Osteoblast (primary cell): Measurements from ENCODE around the gene TLCD1. TPM values are rescaled to one million over a fixed set of nuclear protein-coding genes. Genes with fewer than 3 reads are reported as not detected.

ENCODE experiments used
- DNase-seq: peaks from one replicate; pipeline ENCODE4 v3.0.0; 2011; ENCODE audit warnings: low spot score, mixed read lengths; ENCODE audit not compliant: insufficient read length; ENCODE audit errors: missing footprints
- H2AFZ ChIP-seq: 2 replicates; pipeline ENCODE4 v1.6.0; 2011; ENCODE audit warnings: mild to moderate bottlenecking, low read length
- H3K27ac ChIP-seq: 2 replicates; pipeline ENCODE4 v1.5.1; 2011; ENCODE audit warnings: mild to moderate bottlenecking, low read depth, low read length, moderate library complexity
- H3K27me3 ChIP-seq: 2 replicates; pipeline ENCODE4 v1.6.0; 2012; ENCODE audit warnings: mild to moderate bottlenecking, control low read depth, inconsistent platforms, low read length, moderate library complexity; ENCODE audit not compliant: insufficient read depth
- H3K36me3 ChIP-seq: 2 replicates; pipeline ENCODE4 v1.5.1; 2011; ENCODE audit warnings: mild to moderate bottlenecking, low read length, control low read depth, moderate library complexity; ENCODE audit not compliant: insufficient read depth
- H3K4me1 ChIP-seq: 2 replicates; pipeline ENCODE4 v1.5.1; 2011; ENCODE audit warnings: mild to moderate bottlenecking, low read length, control low read depth, moderate library complexity; ENCODE audit not compliant: insufficient read depth
- H3K4me2 ChIP-seq: 2 replicates; pipeline ENCODE4 v1.6.0; 2011; ENCODE audit warnings: mild to moderate bottlenecking, low read length; ENCODE audit not compliant: insufficient read depth
- H3K4me3 ChIP-seq: fragments of 200-600 bp; sonication (generic); 3 replicates; pipeline ENCODE4 v1.5.1; 2012; ENCODE audit warnings: mild to moderate bottlenecking, low read length, inconsistent platforms; ENCODE audit not compliant: insufficient read depth
- H3K79me2 ChIP-seq: 2 replicates; pipeline ENCODE4 v1.6.0; 2012; ENCODE audit warnings: mild to moderate bottlenecking, low read length, control low read depth, inconsistent platforms; ENCODE audit not compliant: insufficient read depth
- H3K9me3 ChIP-seq: 2 replicates; pipeline ENCODE4 v1.5.1; 2011; ENCODE audit warnings: low read depth, low read length, control low read depth
- H4K20me1 ChIP-seq: 2 replicates; pipeline ENCODE4 v1.6.0; 2012; ENCODE audit warnings: mild to moderate bottlenecking, low read length, control low read depth; ENCODE audit not compliant: insufficient read depth
- total RNA-seq: library from RNA; depleted of rRNA; stranded (reverse); fragments of >200 nt; gene quantifications from 2 replicates; pipeline ENCODE4 v1.2.3, GENCODE V29; 2012
- TF ChIP-seq, protein P1 (sequence below): IDR thresholded peaks from 2 replicates; pipeline ENCODE4 v1.5.1; 2011; ENCODE audit warnings: mild to moderate bottlenecking, low read depth, low read length, moderate library complexity; ENCODE audit errors: extremely low read depth

TLCD1 gene
- total RNA-seq, 1 donor = 4.0 TPM

DNA sequence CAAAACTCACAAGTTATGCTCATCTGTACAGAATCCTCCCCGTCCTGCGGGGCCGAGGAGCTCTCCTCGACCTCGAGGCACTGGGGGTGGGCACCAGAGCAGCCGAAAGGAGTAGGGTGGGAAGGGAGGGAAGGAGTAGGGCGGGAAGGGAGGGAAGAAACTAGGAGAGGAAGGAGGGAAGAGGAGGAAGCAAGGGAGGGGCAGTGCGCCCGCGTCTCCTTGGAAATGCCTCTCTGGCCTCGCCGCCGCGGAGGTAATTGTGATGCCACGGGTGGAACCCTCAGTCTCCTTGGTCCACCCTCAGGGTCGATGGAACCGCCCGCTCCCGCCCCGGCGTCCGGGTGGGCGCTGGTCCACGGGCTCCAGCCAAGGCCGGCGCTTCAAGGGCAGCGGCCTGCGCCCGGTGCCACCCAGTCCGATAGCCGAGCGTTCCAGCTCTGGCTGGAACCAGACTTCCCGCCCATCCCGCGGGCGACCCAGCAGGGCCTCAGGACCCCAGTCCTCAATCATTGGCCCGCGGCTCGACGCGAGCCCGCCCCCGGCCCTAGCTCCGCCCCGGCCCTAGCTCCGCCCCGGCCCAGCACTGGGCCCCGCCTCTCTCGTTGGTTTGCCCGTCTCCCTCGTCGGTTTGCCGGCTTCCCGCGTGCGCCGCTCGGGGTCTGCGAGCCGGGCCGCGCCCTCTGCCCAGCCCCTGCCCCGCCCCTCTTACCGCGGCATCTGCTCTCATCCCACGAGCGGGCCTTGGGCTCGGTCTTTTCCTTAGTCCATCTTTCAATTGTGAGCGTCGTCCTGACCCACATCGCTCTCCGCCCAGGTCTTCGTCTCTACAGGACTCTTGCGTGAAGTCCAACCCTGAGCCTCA, 14.9 kb downstream of the TLCD1 start:
- peak overlapping the region; percentile 77 for H3K4me3 ChIP-seq
- peak; percentile 99 for DNase-seq
- peak overlapping the region; percentile 69 for H2AFZ ChIP-seq
- TF ChIP-seq, protein P1, sequence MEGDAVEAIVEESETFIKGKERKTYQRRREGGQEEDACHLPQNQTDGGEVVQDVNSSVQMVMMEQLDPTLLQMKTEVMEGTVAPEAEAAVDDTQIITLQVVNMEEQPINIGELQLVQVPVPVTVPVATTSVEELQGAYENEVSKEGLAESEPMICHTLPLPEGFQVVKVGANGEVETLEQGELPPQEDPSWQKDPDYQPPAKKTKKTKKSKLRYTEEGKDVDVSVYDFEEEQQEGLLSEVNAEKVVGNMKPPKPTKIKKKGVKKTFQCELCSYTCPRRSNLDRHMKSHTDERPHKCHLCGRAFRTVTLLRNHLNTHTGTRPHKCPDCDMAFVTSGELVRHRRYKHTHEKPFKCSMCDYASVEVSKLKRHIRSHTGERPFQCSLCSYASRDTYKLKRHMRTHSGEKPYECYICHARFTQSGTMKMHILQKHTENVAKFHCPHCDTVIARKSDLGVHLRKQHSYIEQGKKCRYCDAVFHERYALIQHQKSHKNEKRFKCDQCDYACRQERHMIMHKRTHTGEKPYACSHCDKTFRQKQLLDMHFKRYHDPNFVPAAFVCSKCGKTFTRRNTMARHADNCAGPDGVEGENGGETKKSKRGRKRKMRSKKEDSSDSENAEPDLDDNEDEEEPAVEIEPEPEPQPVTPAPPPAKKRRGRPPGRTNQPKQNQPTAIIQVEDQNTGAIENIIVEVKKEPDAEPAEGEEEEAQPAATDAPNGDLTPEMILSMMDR = no peak
- H3K79me2 ChIP-seq = peaks cover 14% of the 10 kb centered on the region
- peak overlapping the region; percentile 93 for H3K4me2 ChIP-seq
- H3K36me3 ChIP-seq = peaks cover 35% of the 10 kb centered on the region
- H3K4me1 ChIP-seq = peaks cover 26% of the 10 kb centered on the region
- H3K9me3 ChIP-seq = no peaks in the 10 kb centered on the region
- peak overlapping the region; percentile 76 for H3K27ac ChIP-seq
- H3K27me3 ChIP-seq = no peaks in the 10 kb centered on the region
- peaks cover 22% of the 10 kb centered on the region for H4K20me1 ChIP-seq

DNA sequence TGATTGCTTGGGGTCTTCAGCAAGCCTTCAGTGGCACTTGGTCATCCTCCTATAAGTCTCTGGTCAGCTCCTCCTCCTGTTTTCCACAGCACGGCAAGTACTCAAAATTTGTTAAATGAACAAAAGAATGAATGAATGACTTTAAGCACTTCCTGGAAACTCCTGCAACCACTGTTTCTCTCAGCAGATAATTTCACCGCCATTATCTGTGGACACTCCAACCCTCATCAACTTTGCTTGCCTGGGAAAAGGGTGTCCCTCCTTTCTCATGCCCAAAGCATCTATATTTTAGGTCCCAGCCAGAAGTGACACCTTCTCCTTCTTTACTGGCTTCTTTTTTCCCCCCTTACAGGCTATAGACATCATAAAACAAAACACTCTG, 18.7 kb downstream of the TLCD1 start:
- H2AFZ ChIP-seq = no peak overlapping the region

DNA sequence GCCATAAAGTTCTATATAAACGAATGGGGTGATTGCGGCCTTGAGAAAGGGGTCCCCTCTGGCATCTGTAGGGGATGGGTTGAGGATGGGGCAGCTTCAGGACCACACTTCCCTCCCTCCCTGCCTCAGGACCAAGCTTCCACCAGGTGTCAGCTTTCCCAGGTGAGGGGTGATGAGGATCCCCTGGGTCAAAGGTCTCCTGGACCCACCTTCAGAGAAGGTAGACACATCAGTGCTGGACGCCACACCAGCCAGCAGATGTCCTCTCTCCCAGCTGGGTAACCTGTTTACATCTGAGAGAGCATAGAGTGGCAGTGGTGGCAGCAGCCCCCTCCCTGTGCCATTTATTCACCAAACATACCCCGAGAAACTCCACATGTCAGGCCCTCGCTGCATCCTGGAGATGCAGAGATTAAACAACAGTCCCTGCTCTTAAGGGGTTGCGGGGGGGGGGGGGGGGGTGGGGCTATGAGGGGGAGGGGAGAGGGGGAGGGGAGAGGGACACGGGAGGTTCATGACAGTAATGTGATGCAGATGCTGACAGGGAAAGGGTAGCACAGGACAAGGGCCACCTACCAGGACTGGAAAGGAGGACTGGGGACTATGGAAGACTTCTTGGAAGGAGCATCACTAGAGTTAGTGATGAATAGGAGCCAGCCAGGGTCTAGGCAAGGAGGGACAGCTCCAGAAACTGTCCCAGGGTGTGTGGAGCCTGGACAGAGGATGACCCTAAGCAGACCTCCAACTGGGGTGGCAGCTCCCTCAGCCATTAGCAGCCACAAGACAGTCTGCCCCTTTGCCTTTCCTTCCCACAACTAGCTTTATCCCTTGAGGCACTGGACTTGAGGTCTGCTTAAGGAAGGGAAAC, 19.3 kb downstream of the TLCD1 start:
- Histone ChIP-seq H3K9me3 (no peaks in the 10 kb centered on the region), H3K4me2 (no peak overlapping the region), H4K20me1 (no peaks in the 10 kb centered on the region), H3K79me2 (peaks cover 3% of the 10 kb centered on the region), H3K4me1 (peaks cover 11% of the 10 kb centered on the region), H3K27ac (no peak overlapping the region), H3K4me3 (no peak overlapping the region), H3K36me3 (peaks cover 19% of the 10 kb centered on the region), H2AFZ (no peak overlapping the region), H3K27me3 (no peaks in the 10 kb centered on the region)
- TF ChIP-seq, protein P1 = no peak
- peak; percentile 64 for DNase-seq

More for the DNA sequence above, 18.7 kb downstream of the TLCD1 start:
- H3K27me3 ChIP-seq = no peaks in the 10 kb centered on the region
- no peaks in the 10 kb centered on the region for H3K9me3 ChIP-seq
- H3K27ac ChIP-seq = no peak overlapping the region
- TF ChIP-seq, protein P1 = no peak
- peaks cover 15% of the 10 kb centered on the region for H3K36me3 ChIP-seq
- peaks cover 3% of the 10 kb centered on the region for H3K79me2 ChIP-seq
- no peak overlapping the region for H3K4me3 ChIP-seq
- DNase-seq = peak; percentile 8
- peaks cover 16% of the 10 kb centered on the region for H3K4me1 ChIP-seq
- H4K20me1 ChIP-seq = peaks cover under 1% of the 10 kb centered on the region
- H3K4me2 ChIP-seq = no peak overlapping the region
